ENCODE results near the gene RAC3.

Gene RAC3

DNA sequence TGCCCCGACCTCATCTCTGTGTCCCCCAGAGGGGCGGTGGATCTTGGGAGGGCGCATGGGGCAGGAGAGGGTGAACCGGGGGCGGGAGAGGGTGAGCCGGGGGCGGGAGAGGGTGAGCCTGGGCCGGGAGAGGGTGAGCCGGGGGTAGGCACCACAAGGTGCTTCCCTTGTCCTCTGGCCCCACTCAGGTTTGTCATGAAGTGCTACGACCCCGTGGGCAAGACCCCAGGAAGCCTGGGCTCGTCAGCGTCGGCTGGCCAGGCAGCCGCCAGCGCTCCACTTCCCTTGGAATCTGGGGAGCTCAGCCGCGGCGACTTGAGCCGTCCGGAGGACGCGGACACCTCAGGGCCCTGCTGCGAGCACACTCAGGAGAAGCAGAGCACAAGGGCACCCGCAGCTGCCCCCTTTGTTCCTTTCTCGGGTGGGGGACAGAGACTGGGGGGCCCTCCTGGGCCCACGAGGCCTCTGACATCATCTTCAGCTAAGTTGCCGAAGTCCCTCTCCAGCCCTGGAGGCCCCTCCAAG, 35.2 kb upstream of the RAC3 start:
- H3K36me3 ChIP-seq (ENCODE audit: low read length): no peaks in the 10 kb centered on the region
- H3K79me2 ChIP-seq (ENCODE audit: insufficient read depth, low read length): peaks cover 6% of the 10 kb centered on the region; the same call in 1 of the 2 replicates
- H2AFZ ChIP-seq (ENCODE audit: low read depth, low read length, severe bottlenecking): no peak overlapping the region
- no peak overlapping the region for H3K27ac ChIP-seq (ENCODE audit: low read depth, low read length)
- no peak overlapping the region for H3K4me2 ChIP-seq (ENCODE audit: low read depth, low read length, poor library complexity, severe bottlenecking)
- H3K27me3 ChIP-seq (ENCODE audit: low read length): no peaks in the 10 kb centered on the region
- H4K20me1 ChIP-seq (ENCODE audit: low read depth, low read length): no peaks in the 10 kb centered on the region
- no peak overlapping the region for H3K9ac ChIP-seq (ENCODE audit: low read length)
- TF ChIP-seq EZH2phosphoT487 (conservative IDR thresholded peaks at IDR 0.05; ENCODE audit: low read length): no peak
- TF ChIP-seq, protein P1, sequence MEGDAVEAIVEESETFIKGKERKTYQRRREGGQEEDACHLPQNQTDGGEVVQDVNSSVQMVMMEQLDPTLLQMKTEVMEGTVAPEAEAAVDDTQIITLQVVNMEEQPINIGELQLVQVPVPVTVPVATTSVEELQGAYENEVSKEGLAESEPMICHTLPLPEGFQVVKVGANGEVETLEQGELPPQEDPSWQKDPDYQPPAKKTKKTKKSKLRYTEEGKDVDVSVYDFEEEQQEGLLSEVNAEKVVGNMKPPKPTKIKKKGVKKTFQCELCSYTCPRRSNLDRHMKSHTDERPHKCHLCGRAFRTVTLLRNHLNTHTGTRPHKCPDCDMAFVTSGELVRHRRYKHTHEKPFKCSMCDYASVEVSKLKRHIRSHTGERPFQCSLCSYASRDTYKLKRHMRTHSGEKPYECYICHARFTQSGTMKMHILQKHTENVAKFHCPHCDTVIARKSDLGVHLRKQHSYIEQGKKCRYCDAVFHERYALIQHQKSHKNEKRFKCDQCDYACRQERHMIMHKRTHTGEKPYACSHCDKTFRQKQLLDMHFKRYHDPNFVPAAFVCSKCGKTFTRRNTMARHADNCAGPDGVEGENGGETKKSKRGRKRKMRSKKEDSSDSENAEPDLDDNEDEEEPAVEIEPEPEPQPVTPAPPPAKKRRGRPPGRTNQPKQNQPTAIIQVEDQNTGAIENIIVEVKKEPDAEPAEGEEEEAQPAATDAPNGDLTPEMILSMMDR (IDR thresholded peaks at IDR 0.05; ENCODE audit: insufficient read depth, low read length, poor library complexity, severe bottlenecking): no peak
- H3F3A ChIP-seq (ENCODE audit: insufficient read depth): no peaks in the 10 kb centered on the region
- H3K9me2 ChIP-seq (replicated peaks; ENCODE audit: insufficient read depth, low read length): no peaks in the 10 kb centered on the region
- H3K4me3 ChIP-seq (ENCODE audit: insufficient read depth, low read length, poor library complexity, severe bottlenecking): no peak overlapping the region
- no peaks in the 10 kb centered on the region for H3K9me3 ChIP-seq (ENCODE audit: insufficient read depth, low read length)

DNA sequence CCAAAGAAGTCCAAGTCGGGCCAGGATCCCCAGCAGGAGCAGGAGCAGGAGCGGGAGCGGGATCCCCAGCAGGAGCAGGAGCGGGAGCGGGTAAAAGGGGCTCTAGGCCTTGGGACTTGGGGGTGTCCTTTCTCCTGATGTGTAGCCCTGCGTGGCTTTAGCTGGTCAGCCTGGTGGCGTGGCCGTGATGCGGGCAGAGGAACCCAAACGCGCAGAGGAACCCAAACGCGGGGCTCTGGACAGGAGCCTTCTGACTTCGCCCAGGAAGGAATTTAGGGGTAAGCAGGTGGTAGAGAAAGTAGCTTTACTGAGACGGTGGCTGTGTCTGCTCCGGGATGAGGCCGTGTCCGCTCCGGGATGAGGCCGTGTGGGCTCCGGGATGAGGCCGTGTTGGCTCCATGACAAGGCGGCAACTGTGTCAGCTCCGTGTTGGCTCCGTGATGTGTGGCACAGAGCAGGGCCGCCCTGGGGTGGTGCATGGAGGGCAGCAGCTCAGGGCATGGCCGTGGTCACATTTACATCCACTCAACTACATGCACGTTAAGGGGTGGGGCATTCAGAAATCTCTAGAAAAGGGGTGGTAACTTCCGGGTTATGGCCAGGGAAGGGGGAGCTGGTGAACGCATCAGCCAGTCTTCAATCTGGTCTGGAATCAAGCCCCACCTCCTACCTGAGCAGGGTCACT, 34.6 kb upstream of the RAC3 start:
- no peaks in the 10 kb centered on the region for H3K9me2 ChIP-seq (replicated peaks; ENCODE audit: insufficient read depth, low read length)

DNA sequence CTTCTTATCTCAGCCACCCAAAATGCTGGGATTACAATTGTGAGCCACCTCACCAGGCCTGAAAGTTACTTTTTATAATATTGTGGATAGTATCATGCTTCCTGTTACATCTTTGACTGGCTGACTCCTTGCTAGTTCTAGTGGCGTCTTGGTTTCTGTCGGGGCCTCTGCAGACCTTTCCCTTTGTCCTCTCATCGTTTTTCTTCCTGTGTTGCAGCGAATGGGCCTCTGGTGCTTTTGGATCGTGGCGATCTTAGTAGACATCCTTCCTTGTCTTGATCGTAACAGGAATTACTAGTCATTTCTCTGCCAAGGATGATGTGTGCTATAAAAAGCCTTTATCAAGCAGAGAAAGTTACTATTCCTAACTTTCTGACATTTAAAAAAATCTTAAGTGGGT, 33.3 kb upstream of the RAC3 start:
- H4K20me1 ChIP-seq (ENCODE audit: low read depth, low read length): no peaks in the 10 kb centered on the region
- H3K9me3 ChIP-seq (ENCODE audit: insufficient read depth, low read length): no peaks in the 10 kb centered on the region
- no peaks in the 10 kb centered on the region for H3K27me3 ChIP-seq (ENCODE audit: low read length)
- no peaks in the 10 kb centered on the region for H3K9me2 ChIP-seq (replicated peaks; ENCODE audit: insufficient read depth, low read length)
- H3K79me2 ChIP-seq (ENCODE audit: insufficient read depth, low read length): no peaks in the 10 kb centered on the region
- H3K36me3 ChIP-seq (ENCODE audit: low read length): no peaks in the 10 kb centered on the region
- H2AFZ ChIP-seq (ENCODE audit: low read depth, low read length, severe bottlenecking): no peak overlapping the region
- TF ChIP-seq EZH2phosphoT487 (conservative IDR thresholded peaks at IDR 0.05; ENCODE audit: low read length): no peak
- TF ChIP-seq, protein P1 (IDR thresholded peaks at IDR 0.05; ENCODE audit: insufficient read depth, low read length, poor library complexity, severe bottlenecking): no peak
- H3K4me3 ChIP-seq (ENCODE audit: insufficient read depth, low read length, poor library complexity, severe bottlenecking): no peak overlapping the region
- no peak overlapping the region for H3K4me2 ChIP-seq (ENCODE audit: low read depth, low read length, poor library complexity, severe bottlenecking)
- no peaks in the 10 kb centered on the region for H3F3A ChIP-seq (ENCODE audit: insufficient read depth)
- H3K27ac ChIP-seq (ENCODE audit: low read depth, low read length): no peak overlapping the region
- H3K9ac ChIP-seq (ENCODE audit: low read length): no peak overlapping the region

More for the DNA sequence above, 34.6 kb upstream of the RAC3 start:
- no peak overlapping the region for H3K4me2 ChIP-seq (ENCODE audit: low read depth, low read length, poor library complexity, severe bottlenecking)
- H2AFZ ChIP-seq (ENCODE audit: low read depth, low read length, severe bottlenecking): no peak overlapping the region
- H4K20me1 ChIP-seq (ENCODE audit: low read depth, low read length): no peaks in the 10 kb centered on the region
- H3K27ac ChIP-seq (ENCODE audit: low read depth, low read length): no peak overlapping the region
- H3K9ac ChIP-seq (ENCODE audit: low read length): no peak overlapping the region
- H3K9me3 ChIP-seq (ENCODE audit: insufficient read depth, low read length): no peaks in the 10 kb centered on the region
- no peaks in the 10 kb centered on the region for H3K27me3 ChIP-seq (ENCODE audit: low read length)
- H3K79me2 ChIP-seq (ENCODE audit: insufficient read depth, low read length): peaks cover 1% of the 10 kb centered on the region; the same call in 1 of the 2 replicates
- H3K4me3 ChIP-seq (ENCODE audit: insufficient read depth, low read length, poor library complexity, severe bottlenecking): no peak overlapping the region
- no peaks in the 10 kb centered on the region for H3K36me3 ChIP-seq (ENCODE audit: low read length)
- H3F3A ChIP-seq (ENCODE audit: insufficient read depth): no peaks in the 10 kb centered on the region
- TF ChIP-seq, protein P1 (IDR thresholded peaks at IDR 0.05; ENCODE audit: insufficient read depth, low read length, poor library complexity, severe bottlenecking): no peak
- TF ChIP-seq EZH2phosphoT487 (conservative IDR thresholded peaks at IDR 0.05; ENCODE audit: low read length): no peak
